Activated T-cell treated with anti-CD3 and anti-CD28 coated beads for 48 hours (primary cell): ENCODE measurements around the gene OGDH.

Source experiments
- DNase-seq: peaks from one replicate; pipeline ENCODE4 v3.0.0-alpha.2; 2020; ENCODE audit warnings: low read depth

Gene OGDH

GRCh38 chr7:44618753-44619152 is 12.3 kb downstream of the OGDH start:
- DNase-seq: no peak

- no peak for DNase-seq
Measured at GRCh38 chr7:44621034-44621749, 14.8 kb downstream of the OGDH start.

- DNase-seq: no peak
Measured at GRCh38 chr7:44621750-44622103, 15.3 kb downstream of the OGDH start.

GRCh38 chr7:44622342-44623151 is 16.1 kb downstream of the OGDH start:
- peak; percentile 34 for DNase-seq

- no peak for DNase-seq
Measured at GRCh38 chr7:44624318-44624717, 17.9 kb downstream of the OGDH start.

GRCh38 chr7:44625526-44626471 is 19.4 kb downstream of the OGDH start:
- no peak for DNase-seq

GRCh38 chr7:44626620-44627019 is 20.2 kb downstream of the OGDH start:
- no peak for DNase-seq

GRCh38 chr7:44629829-44630522 is 23.5 kb downstream of the OGDH start:
- no peak for DNase-seq

- no peak for DNase-seq
Measured at GRCh38 chr7:44630792-44631457, 24.5 kb downstream of the OGDH start.

GRCh38 chr7:44631458-44632115 is 25.2 kb downstream of the OGDH start:
- DNase-seq: no peak

GRCh38 chr7:44632196-44632595 is 25.8 kb downstream of the OGDH start:
- DNase-seq: no peak

GRCh38 chr7:44633254-44634186 is 27.1 kb downstream of the OGDH start:
- DNase-seq: peak; percentile 47

- DNase-seq: no peak
Measured at GRCh38 chr7:44634187-44634838, 27.9 kb downstream of the OGDH start.

- no peak for DNase-seq
Measured at GRCh38 chr7:44634839-44635591, 28.6 kb downstream of the OGDH start.

- DNase-seq: no peak
Measured at GRCh38 chr7:44636041-44636584, 29.7 kb downstream of the OGDH start.

GRCh38 chr7:44636926-44637325 is 30.5 kb downstream of the OGDH start:
- no peak for DNase-seq

GRCh38 chr7:44637788-44638594 is 31.6 kb downstream of the OGDH start:
- peak; percentile 66 for DNase-seq
